ENCODE results near the gene WDR37. TPM values are rescaled to one million over a fixed set of nuclear protein-coding genes. Genes with fewer than 3 reads are reported as not detected.

WDR37 gene
- total and polyA plus RNA-seq, 9 of the 15 experiments (the other 6 are each of a cell fraction or from before 2014, with no cell fraction given) = 2.3 to 11.6 (median 6.7) TPM

DNA sequence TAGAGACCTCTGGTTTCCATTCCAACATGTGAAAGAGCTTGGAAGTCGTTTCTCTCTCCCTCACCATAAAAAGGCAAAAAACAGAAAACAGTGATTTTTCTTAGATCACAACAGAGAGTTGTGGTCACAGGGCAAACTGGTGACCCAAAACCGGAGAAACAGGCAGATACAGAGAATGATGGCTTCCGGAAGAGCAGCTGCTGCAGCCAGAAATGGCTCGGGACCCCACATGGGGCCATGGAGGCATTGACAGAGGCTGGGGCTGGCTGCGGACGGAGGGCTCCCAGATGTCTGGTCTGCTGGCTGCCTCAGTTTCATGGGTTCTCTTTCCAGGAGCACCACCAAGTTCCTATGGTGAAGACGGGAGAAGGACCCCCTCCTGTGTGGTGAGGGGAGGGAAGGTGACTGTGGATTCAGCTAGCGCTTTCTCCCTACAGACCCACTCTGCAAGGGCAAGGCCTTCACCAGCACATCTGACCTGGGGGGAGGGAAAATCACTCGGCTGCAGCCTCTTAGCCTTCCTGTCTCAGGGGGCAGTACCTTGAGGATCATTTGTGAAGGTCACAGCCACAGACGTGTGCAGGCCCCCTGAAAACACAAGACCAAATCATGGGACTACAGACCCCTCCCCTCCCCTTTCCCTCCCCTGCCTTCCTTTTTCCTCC, 81.4 kb downstream of the WDR37 start:
- FAIRE-seq = no peak
- Histone ChIP-seq H3K9me3 (replicated peaks; ENCODE audit: control insufficient read depth, insufficient read depth, low read depth, low read length) (no peaks in the 10 kb centered on the region; the same call in none of the 2 replicates), H3K79me2 (ENCODE audit: control insufficient read depth, insufficient read depth, low read length) (no peaks in the 10 kb centered on the region), H3K4me3 (no peak overlapping the region), H3K36me3 (ENCODE audit: control insufficient read depth, insufficient read depth, low read length) (no peaks in the 10 kb centered on the region), H4K20me1 (replicated peaks; ENCODE audit: control insufficient read depth, insufficient read depth, low read length) (no peaks in the 10 kb centered on the region), H3K4me2 (ENCODE audit: insufficient read depth, low read length) (no peak overlapping the region), H3K27ac (ENCODE audit: extremely low read depth, low read depth, low read length) (no peak overlapping the region), H2AFZ (ENCODE audit: low read depth, low read length) (no peak overlapping the region), H3K9me1 (ENCODE audit: control insufficient read depth, insufficient read depth, low read length) (no peaks in the 10 kb centered on the region), H3K4me1 (replicated peaks in 1 of 2; ENCODE audit: control insufficient read depth in 2 of 2, insufficient read depth in 2 of 2, low read length in 2 of 2) (peaks cover 0 to 2% of the 10 kb centered on the region in 2 experiments; a peak in 1 of 5 replicates), H3K9ac (ENCODE audit: insufficient read depth in 1 of 2, low read depth in 2 of 2, low read length in 2 of 2) (no peak overlapping the region), H3K27me3 (ENCODE audit: control insufficient read depth in 2 of 2, insufficient read depth in 2 of 2, low read length in 2 of 2) (no peaks in the 10 kb centered on the region; a peak in 1 of 5 replicates)
- ChIA-PET CTCF (ENCODE audit: low intra/inter-chr PET ratio) (no interaction called here), POLR2A (interaction anchor here (0.7 kb wide), 1 partner anchor 10 kb away, joined by 3 read pairs; no protein-coding TSS in a partner anchor)
- intact Hi-C loops (cut with micrococcal nuclease) = no loop called here
- WGBS (ENCODE audit: insufficient coverage, low coverage, missing lambda C conversion rate) = 38% methylated on average over 7 of the region's 10 CpGs
- ATAC-seq = no peak
- no TSS peak for BruUV-seq (replicated peaks)
- DNase-seq (ENCODE audit: extremely low read depth in 1 of 4, low spot score in 3 of 4) = no peak
- TF ChIP-seq HNRNPUL1 (IDR thresholded peaks at IDR 0.05; ENCODE audit: low read length) (no peak), POLR2AphosphoS2 (IDR thresholded peaks at IDR 0.05; ENCODE audit: low read length) (no peak), CHD4 (IDR thresholded peaks at IDR 0.05; ENCODE audit: insufficient read depth, insufficient replicate concordance, low read depth, low read length, poor library complexity, severe bottlenecking) (no peak), ZNF830 (CRISPR knock-in tag; IDR thresholded peaks at IDR 0.05) (no peak)
- TF ChIP-seq, protein P1, sequence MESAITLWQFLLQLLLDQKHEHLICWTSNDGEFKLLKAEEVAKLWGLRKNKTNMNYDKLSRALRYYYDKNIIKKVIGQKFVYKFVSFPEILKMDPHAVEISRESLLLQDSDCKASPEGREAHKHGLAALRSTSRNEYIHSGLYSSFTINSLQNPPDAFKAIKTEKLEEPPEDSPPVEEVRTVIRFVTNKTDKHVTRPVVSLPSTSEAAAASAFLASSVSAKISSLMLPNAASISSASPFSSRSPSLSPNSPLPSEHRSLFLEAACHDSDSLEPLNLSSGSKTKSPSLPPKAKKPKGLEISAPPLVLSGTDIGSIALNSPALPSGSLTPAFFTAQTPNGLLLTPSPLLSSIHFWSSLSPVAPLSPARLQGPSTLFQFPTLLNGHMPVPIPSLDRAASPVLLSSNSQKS (CRISPR knock-in tag; IDR thresholded peaks at IDR 0.05) = no peak
- TF ChIP-seq, protein P2, sequence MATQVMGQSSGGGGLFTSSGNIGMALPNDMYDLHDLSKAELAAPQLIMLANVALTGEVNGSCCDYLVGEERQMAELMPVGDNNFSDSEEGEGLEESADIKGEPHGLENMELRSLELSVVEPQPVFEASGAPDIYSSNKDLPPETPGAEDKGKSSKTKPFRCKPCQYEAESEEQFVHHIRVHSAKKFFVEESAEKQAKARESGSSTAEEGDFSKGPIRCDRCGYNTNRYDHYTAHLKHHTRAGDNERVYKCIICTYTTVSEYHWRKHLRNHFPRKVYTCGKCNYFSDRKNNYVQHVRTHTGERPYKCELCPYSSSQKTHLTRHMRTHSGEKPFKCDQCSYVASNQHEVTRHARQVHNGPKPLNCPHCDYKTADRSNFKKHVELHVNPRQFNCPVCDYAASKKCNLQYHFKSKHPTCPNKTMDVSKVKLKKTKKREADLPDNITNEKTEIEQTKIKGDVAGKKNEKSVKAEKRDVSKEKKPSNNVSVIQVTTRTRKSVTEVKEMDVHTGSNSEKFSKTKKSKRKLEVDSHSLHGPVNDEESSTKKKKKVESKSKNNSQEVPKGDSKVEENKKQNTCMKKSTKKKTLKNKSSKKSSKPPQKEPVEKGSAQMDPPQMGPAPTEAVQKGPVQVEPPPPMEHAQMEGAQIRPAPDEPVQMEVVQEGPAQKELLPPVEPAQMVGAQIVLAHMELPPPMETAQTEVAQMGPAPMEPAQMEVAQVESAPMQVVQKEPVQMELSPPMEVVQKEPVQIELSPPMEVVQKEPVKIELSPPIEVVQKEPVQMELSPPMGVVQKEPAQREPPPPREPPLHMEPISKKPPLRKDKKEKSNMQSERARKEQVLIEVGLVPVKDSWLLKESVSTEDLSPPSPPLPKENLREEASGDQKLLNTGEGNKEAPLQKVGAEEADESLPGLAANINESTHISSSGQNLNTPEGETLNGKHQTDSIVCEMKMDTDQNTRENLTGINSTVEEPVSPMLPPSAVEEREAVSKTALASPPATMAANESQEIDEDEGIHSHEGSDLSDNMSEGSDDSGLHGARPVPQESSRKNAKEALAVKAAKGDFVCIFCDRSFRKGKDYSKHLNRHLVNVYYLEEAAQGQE (IDR thresholded peaks at IDR 0.05; ENCODE audit: borderline replicate concordance) = no peak
- TF ChIP-seq, protein P2 (CRISPR knock-in tag; IDR thresholded peaks at IDR 0.05; ENCODE audit: low read depth) = no peak
- in situ Hi-C loops (cut with MboI) = no loop called here

All from K562 (cell line).